Panc1 (cell line): ENCODE data around the gene SRBD1.

Experiments
- POLR2AphosphoS5 ChIP-seq: IDR thresholded peaks from 2 replicates; pipeline ENCODE4 v1.6.1; 2012; ENCODE audit warnings: mild to moderate bottlenecking, low read depth, low read length, moderate library complexity
- SIN3A ChIP-seq: IDR thresholded peaks from 2 replicates; pipeline ENCODE4 v1.6.1; 2012; ENCODE audit warnings: low read depth, mild to moderate bottlenecking, low read length, moderate library complexity, borderline replicate concordance; ENCODE audit not compliant: insufficient read depth
- TCF7L2 ChIP-seq: IDR thresholded peaks from 2 replicates; pipeline ENCODE4 v1.6.1; 2011; ENCODE audit warnings: mild to moderate bottlenecking, low read depth, low read length, inconsistent platforms
- TF ChIP-seq, protein P1 (sequence below): fragments of 450-650 bp; IDR thresholded peaks from 2 replicates; pipeline ENCODE4 v1.5.1; 2017; ENCODE audit warnings: mild to moderate bottlenecking
- TF ChIP-seq, protein P2 (sequence below), 2 experiments: IDR thresholded peaks; 2 replicates each; pipeline ENCODE4 v1.6.1; 2011 to 2012; ENCODE audit warnings: low read depth in 2 of 2, control low read depth in 1 of 2, low read length in 1 of 2, mild to moderate bottlenecking in 1 of 2, moderate library complexity in 1 of 2; ENCODE audit not compliant: insufficient read depth in 1 of 2

DNA sequence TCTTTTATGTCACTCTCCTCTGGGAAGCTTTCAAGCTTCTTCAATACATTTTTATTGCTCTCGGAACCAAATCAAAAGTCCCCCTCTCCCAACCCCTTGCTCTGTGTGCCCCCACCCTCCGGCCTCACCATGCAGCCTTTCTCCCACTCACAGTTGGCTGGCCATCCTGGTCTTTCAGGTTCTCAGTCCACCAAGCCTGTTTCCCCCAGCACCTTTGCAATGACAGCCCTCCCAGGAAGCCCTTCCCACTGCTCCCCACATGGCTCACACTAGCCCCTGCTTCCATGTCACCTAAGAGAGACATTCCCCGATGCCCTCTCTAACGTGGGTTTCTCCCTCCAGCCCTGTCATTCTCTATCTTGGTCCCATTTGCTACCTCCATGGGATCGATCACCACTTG is 266.6 kb downstream of the SRBD1 start:
- TF ChIP-seq, protein P1, sequence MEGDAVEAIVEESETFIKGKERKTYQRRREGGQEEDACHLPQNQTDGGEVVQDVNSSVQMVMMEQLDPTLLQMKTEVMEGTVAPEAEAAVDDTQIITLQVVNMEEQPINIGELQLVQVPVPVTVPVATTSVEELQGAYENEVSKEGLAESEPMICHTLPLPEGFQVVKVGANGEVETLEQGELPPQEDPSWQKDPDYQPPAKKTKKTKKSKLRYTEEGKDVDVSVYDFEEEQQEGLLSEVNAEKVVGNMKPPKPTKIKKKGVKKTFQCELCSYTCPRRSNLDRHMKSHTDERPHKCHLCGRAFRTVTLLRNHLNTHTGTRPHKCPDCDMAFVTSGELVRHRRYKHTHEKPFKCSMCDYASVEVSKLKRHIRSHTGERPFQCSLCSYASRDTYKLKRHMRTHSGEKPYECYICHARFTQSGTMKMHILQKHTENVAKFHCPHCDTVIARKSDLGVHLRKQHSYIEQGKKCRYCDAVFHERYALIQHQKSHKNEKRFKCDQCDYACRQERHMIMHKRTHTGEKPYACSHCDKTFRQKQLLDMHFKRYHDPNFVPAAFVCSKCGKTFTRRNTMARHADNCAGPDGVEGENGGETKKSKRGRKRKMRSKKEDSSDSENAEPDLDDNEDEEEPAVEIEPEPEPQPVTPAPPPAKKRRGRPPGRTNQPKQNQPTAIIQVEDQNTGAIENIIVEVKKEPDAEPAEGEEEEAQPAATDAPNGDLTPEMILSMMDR: no peak
- TF ChIP-seq, protein P2, sequence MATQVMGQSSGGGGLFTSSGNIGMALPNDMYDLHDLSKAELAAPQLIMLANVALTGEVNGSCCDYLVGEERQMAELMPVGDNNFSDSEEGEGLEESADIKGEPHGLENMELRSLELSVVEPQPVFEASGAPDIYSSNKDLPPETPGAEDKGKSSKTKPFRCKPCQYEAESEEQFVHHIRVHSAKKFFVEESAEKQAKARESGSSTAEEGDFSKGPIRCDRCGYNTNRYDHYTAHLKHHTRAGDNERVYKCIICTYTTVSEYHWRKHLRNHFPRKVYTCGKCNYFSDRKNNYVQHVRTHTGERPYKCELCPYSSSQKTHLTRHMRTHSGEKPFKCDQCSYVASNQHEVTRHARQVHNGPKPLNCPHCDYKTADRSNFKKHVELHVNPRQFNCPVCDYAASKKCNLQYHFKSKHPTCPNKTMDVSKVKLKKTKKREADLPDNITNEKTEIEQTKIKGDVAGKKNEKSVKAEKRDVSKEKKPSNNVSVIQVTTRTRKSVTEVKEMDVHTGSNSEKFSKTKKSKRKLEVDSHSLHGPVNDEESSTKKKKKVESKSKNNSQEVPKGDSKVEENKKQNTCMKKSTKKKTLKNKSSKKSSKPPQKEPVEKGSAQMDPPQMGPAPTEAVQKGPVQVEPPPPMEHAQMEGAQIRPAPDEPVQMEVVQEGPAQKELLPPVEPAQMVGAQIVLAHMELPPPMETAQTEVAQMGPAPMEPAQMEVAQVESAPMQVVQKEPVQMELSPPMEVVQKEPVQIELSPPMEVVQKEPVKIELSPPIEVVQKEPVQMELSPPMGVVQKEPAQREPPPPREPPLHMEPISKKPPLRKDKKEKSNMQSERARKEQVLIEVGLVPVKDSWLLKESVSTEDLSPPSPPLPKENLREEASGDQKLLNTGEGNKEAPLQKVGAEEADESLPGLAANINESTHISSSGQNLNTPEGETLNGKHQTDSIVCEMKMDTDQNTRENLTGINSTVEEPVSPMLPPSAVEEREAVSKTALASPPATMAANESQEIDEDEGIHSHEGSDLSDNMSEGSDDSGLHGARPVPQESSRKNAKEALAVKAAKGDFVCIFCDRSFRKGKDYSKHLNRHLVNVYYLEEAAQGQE (IDR thresholded peaks at IDR 0.05; ENCODE audit: insufficient read depth in 1 of 2, low read depth in 2 of 2, low read length in 1 of 2): no peak
- TF ChIP-seq POLR2AphosphoS5 (no peak), TCF7L2 (no peak), SIN3A (no peak)
